ENCODE data around the gene MAST2.
"Not testable (repeated sequence)": the region's sequence is repeated elsewhere in the genome, so short reads cannot be mapped to it uniquely, and the experiment has no call there.

Gene MAST2

GRCh38 chr1:45870500-45870899, 67.1 kb downstream of the MAST2 start:
- Histone ChIP-seq H3K27ac (ENCODE audit: low read depth, low read length, poor library complexity, severe bottlenecking) (no peak overlapping the region), H3K36me3 (ENCODE audit: insufficient read depth, low read length) (no peaks in the 10 kb centered on the region), H3K4me1 (ENCODE audit: insufficient read depth, low read length, severe bottlenecking) (peaks cover 37% of the 10 kb centered on the region), H3K9ac (ENCODE audit: low read length) (no peak overlapping the region), H3K4me3 (ENCODE audit: low read depth, low read length, poor library complexity, severe bottlenecking) (no peak overlapping the region), H3F3A (ENCODE audit: insufficient read depth, low read length) (no peaks in the 10 kb centered on the region), H3K9me2 (ENCODE audit: low read depth, low read length) (no peaks in the 10 kb centered on the region), H2AFZ (ENCODE audit: low read length) (no peak overlapping the region), H3K4me2 (ENCODE audit: low read length) (no peak overlapping the region), H3K79me2 (ENCODE audit: insufficient read depth, low read length) (peaks cover 10% of the 10 kb centered on the region; the same call in 1 of the 2 replicates), H3K27me3 (ENCODE audit: insufficient read depth, low read length) (no peaks in the 10 kb centered on the region), H4K20me1 (ENCODE audit: insufficient read depth, low read length) (no peaks in the 10 kb centered on the region), H3K9me3 (ENCODE audit: low read length) (no peaks in the 10 kb centered on the region)
- no peak for TF ChIP-seq CTCF (IDR thresholded peaks at IDR 0.05; ENCODE audit: low read length)
- TF ChIP-seq EZH2 (IDR thresholded peaks at IDR 0.05; ENCODE audit: borderline replicate concordance, low read length) = no peak

- H3K4me1 ChIP-seq (ENCODE audit: insufficient read depth, low read length, severe bottlenecking) = peaks cover 38% of the 10 kb centered on the region
- not testable (repeated sequence) for H3K4me3 ChIP-seq (ENCODE audit: low read depth, low read length, poor library complexity, severe bottlenecking); H3F3A ChIP-seq (ENCODE audit: insufficient read depth, low read length); H3K27me3 ChIP-seq (ENCODE audit: insufficient read depth, low read length); H3K9me3 ChIP-seq (ENCODE audit: low read length); H2AFZ ChIP-seq (ENCODE audit: low read length); H3K4me2 ChIP-seq (ENCODE audit: low read length); H3K36me3 ChIP-seq (ENCODE audit: insufficient read depth, low read length); H3K27ac ChIP-seq (ENCODE audit: low read depth, low read length, poor library complexity, severe bottlenecking); H3K9me2 ChIP-seq (ENCODE audit: low read depth, low read length); H4K20me1 ChIP-seq (ENCODE audit: insufficient read depth, low read length); H3K9ac ChIP-seq (ENCODE audit: low read length)
- peaks cover 10% of the 10 kb centered on the region; the same call in 1 of the 2 replicates for H3K79me2 ChIP-seq (ENCODE audit: insufficient read depth, low read length)
Measured at GRCh38 chr1:45872173-45872801, 68.9 kb downstream of the MAST2 start.

GRCh38 chr1:45876000-45876617, 72.7 kb downstream of the MAST2 start:
- no peaks in the 10 kb centered on the region for H3F3A ChIP-seq (ENCODE audit: insufficient read depth, low read length)
- H3K27ac ChIP-seq (ENCODE audit: low read depth, low read length, poor library complexity, severe bottlenecking) = no peak overlapping the region
- H3K9me2 ChIP-seq (ENCODE audit: low read depth, low read length) = no peaks in the 10 kb centered on the region
- H3K4me1 ChIP-seq (ENCODE audit: insufficient read depth, low read length, severe bottlenecking) = peaks cover 28% of the 10 kb centered on the region
- no peak overlapping the region for H2AFZ ChIP-seq (ENCODE audit: low read length)
- TF ChIP-seq CTCF (IDR thresholded peaks at IDR 0.05; ENCODE audit: low read length) (no peak), EZH2 (IDR thresholded peaks at IDR 0.05; ENCODE audit: borderline replicate concordance, low read length) (no peak)
- no peak overlapping the region for H3K4me3 ChIP-seq (ENCODE audit: low read depth, low read length, poor library complexity, severe bottlenecking)
- no peaks in the 10 kb centered on the region for H3K27me3 ChIP-seq (ENCODE audit: insufficient read depth, low read length)
- H3K9me3 ChIP-seq (ENCODE audit: low read length) = no peaks in the 10 kb centered on the region
- H4K20me1 ChIP-seq (ENCODE audit: insufficient read depth, low read length) = no peaks in the 10 kb centered on the region
- no peak overlapping the region; the same call in 1 of the 2 replicates for H3K4me2 ChIP-seq (ENCODE audit: low read length)
- H3K79me2 ChIP-seq (ENCODE audit: insufficient read depth, low read length) = no peaks in the 10 kb centered on the region
- H3K9ac ChIP-seq (ENCODE audit: low read length) = no peak overlapping the region
- no peaks in the 10 kb centered on the region for H3K36me3 ChIP-seq (ENCODE audit: insufficient read depth, low read length)

- Histone ChIP-seq H3K27me3 (ENCODE audit: insufficient read depth, low read length) (no peaks in the 10 kb centered on the region), H3K4me1 (ENCODE audit: insufficient read depth, low read length, severe bottlenecking) (peaks cover 28% of the 10 kb centered on the region), H3K9me3 (ENCODE audit: low read length) (no peaks in the 10 kb centered on the region), H3K79me2 (ENCODE audit: insufficient read depth, low read length) (no peaks in the 10 kb centered on the region), H3F3A (ENCODE audit: insufficient read depth, low read length) (no peaks in the 10 kb centered on the region), H3K4me3 (ENCODE audit: low read depth, low read length, poor library complexity, severe bottlenecking) (no peak overlapping the region), H3K4me2 (ENCODE audit: low read length) (no peak overlapping the region), H4K20me1 (ENCODE audit: insufficient read depth, low read length) (no peaks in the 10 kb centered on the region), H3K9ac (ENCODE audit: low read length) (no peak overlapping the region), H2AFZ (ENCODE audit: low read length) (no peak overlapping the region), H3K27ac (ENCODE audit: low read depth, low read length, poor library complexity, severe bottlenecking) (no peak overlapping the region), H3K9me2 (ENCODE audit: low read depth, low read length) (no peaks in the 10 kb centered on the region), H3K36me3 (ENCODE audit: insufficient read depth, low read length) (no peaks in the 10 kb centered on the region)
- TF ChIP-seq EZH2 (IDR thresholded peaks at IDR 0.05; ENCODE audit: borderline replicate concordance, low read length) (no peak), CTCF (IDR thresholded peaks at IDR 0.05; ENCODE audit: low read length) (no peak)
Measured at GRCh38 chr1:45877264-45877663, 73.9 kb downstream of the MAST2 start.

All from OCI-LY1 (cell line).